HL-60 (cell line): ENCODE data around the gene HYAL3.

ENCODE experiments used
- CTCF ChIP-seq: IDR thresholded peaks from one replicate; pipeline ENCODE4 v1.5.1; 2011; ENCODE audit warnings: low read length, control low read depth, inconsistent platforms; ENCODE audit not compliant: insufficient read depth
- GABPA ChIP-seq: IDR thresholded peaks from 2 replicates; pipeline ENCODE4 v1.6.1; 2012; ENCODE audit warnings: low read depth
- POLR2AphosphoS5 ChIP-seq: IDR thresholded peaks from 2 replicates; pipeline ENCODE4 v1.6.1; 2012; ENCODE audit warnings: low read depth

GRCh38 chr3:50342813-50343633, 43.8 kb upstream of the HYAL3 start:
- TF ChIP-seq CTCF (no peak), POLR2AphosphoS5 (no peak), GABPA (no peak)
